Activated CD8-positive, alpha-beta T cell treated with anti-CD3 and anti-CD28 coated beads for 36 hours (primary cell): ENCODE measurements around the gene PRKN. TPM values are rescaled to one million over a fixed set of nuclear protein-coding genes. Genes with fewer than 3 reads are reported as not detected.

Experiments used
- ATAC-seq: fragments of 200-7000 bp; cut with Tn5 transposase; one replicate; pipeline ENCODE4 v1.10.0; 2021; ENCODE audit warnings: mild to moderate bottlenecking, moderate library complexity
- CTCF ChIA-PET: fragments of 350-600 bp; sonication (Branson Sonifier 250); formaldehyde crosslinking; loops from one replicate; lab custom pipeline; 2021; ENCODE audit warnings: antibody characterized with exemption; lab: Charles Lee
- POLR2A ChIA-PET: fragments of 350-600 bp; sonication (Branson Sonifier 250); formaldehyde crosslinking; loops from one replicate; lab custom pipeline; 2021; ENCODE audit warnings: antibody characterized with exemption; lab: Charles Lee
- DNase-seq: peaks from one replicate; pipeline ENCODE4 v3.0.0-alpha.2; 2020
- H3K27ac Mint-ChIP-seq: one replicate; pipeline ENCODE4 v1.8.0; 2021; ENCODE audit warnings: mild to moderate bottlenecking, mixed read lengths
- H3K27me3 Mint-ChIP-seq: one replicate; pipeline ENCODE4 v1.8.0; 2021; ENCODE audit warnings: mixed read lengths
- H3K36me3 Mint-ChIP-seq: one replicate; pipeline ENCODE4 v1.8.0; 2021; ENCODE audit warnings: low read depth, mixed read lengths
- H3K4me1 Mint-ChIP-seq: one replicate; pipeline ENCODE4 v1.8.0; 2021; ENCODE audit warnings: low read depth, mixed read lengths
- H3K4me3 Mint-ChIP-seq: one replicate; pipeline ENCODE4 v1.8.0; 2021; ENCODE audit warnings: mild to moderate bottlenecking, moderate library complexity, mixed read lengths
- H3K9me3 Mint-ChIP-seq: one replicate; pipeline ENCODE4 v1.8.0; 2021; ENCODE audit warnings: mixed read lengths
- intact Hi-C: fragments of 100-400 bp; cut with micrococcal nuclease; formaldehyde crosslinking; loops from one replicate; pipeline ENCODE4 v1.10.0; 2022
- total RNA-seq, 2 experiments: library from RNA; stranded (reverse); gene quantifications; one replicate each; pipeline ENCODE4 v1.2.3, GENCODE V29; 2021
- TF ChIP-seq, protein P1 (sequence below): fragments of 200-600 bp; IDR thresholded peaks from one replicate; pipeline ENCODE4 v1.8.0; 2022; ENCODE audit warnings: antibody characterized with exemption, mild to moderate bottlenecking

The PRKN gene
- total RNA-seq, 2 experiments from 2014 or later, result 1.2 to 1.4 TPM

GRCh38 chr6:161637658-161638057 lies 1089.9 kb downstream of the PRKN start:
- H3K9me3 Mint-ChIP-seq, result peaks cover 4% of the 10 kb centered on the region
- TF ChIP-seq, protein P1, sequence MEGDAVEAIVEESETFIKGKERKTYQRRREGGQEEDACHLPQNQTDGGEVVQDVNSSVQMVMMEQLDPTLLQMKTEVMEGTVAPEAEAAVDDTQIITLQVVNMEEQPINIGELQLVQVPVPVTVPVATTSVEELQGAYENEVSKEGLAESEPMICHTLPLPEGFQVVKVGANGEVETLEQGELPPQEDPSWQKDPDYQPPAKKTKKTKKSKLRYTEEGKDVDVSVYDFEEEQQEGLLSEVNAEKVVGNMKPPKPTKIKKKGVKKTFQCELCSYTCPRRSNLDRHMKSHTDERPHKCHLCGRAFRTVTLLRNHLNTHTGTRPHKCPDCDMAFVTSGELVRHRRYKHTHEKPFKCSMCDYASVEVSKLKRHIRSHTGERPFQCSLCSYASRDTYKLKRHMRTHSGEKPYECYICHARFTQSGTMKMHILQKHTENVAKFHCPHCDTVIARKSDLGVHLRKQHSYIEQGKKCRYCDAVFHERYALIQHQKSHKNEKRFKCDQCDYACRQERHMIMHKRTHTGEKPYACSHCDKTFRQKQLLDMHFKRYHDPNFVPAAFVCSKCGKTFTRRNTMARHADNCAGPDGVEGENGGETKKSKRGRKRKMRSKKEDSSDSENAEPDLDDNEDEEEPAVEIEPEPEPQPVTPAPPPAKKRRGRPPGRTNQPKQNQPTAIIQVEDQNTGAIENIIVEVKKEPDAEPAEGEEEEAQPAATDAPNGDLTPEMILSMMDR, result no peak
- H3K27me3 Mint-ChIP-seq, result no peaks in the 10 kb centered on the region
- intact Hi-C loops, result no loop called here
- no peak overlapping the region for H3K4me3 Mint-ChIP-seq
- no peaks in the 10 kb centered on the region for H3K36me3 Mint-ChIP-seq
- ChIA-PET POLR2A (no interaction called here), CTCF (no interaction called here)
- no peak for DNase-seq
- ATAC-seq, result no peak
- no peak overlapping the region for H3K27ac Mint-ChIP-seq
- no peaks in the 10 kb centered on the region for H3K4me1 Mint-ChIP-seq

DNA sequence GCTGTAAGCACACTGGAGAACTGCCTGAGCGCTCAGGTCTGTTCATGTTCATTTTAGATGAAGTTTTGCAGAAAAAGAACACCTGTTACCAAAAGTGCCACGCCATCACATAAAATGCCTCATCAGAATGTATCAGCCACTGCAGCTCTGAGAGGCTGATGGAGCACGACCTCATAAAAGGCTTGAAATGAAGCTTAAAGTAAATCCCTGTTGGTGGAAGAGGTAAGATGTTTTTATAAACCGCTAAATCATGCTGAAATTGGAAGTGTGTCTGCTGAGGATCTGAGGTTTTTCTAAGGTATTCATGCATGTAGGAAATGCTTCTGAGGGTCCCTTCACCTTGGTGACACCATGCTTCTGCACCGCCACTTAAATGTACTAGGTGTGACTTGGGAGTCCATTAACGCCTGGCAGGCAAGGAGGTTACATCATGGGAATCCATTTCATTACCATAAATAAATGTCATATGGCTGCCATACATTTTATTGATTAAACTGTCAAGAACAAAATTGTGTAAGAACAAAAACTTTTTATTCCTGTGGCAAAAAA lies 1090.6 kb downstream of the PRKN start:
- Mint-ChIP-seq H3K9me3 (peaks cover 6% of the 10 kb centered on the region), H3K27ac (no peak overlapping the region), H3K27me3 (no peaks in the 10 kb centered on the region), H3K4me1 (peaks cover 6% of the 10 kb centered on the region), H3K4me3 (no peak overlapping the region), H3K36me3 (no peaks in the 10 kb centered on the region)
- CTCF ChIA-PET, result no interaction called here
- intact Hi-C loops, result no loop called here
- POLR2A ChIA-PET, result interaction anchor here (0.6 kb wide), 1 partner anchor 12 kb away, joined by 3 read pairs; no protein-coding TSS in a partner anchor
- DNase-seq, result no peak
- ATAC-seq, result no peak
- TF ChIP-seq, protein P1, result no peak

DNA sequence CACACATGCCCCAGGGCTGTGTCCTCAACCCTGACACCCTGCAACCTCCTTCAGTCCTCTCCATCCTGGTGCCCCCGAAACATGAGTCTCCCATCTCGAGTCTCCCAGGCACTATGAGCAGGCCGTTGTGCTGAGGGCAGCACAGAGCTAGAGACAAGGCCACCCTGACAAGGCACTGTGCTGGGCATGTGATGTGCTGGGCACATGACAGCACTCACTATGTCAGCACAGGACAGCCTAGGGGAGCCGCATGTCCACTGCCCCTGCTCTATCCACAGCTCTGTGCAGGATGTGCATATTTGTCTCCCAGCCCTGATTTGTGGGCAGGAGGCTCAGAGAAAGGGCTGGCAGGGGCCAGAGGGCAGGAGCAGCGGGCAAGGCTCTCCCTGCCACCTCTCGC lies 1091.6 kb downstream of the PRKN start:
- intact Hi-C loops, result no loop called here

GRCh38 chr6:161634916-161635315 lies 1092.7 kb downstream of the PRKN start:
- Mint-ChIP-seq H3K4me1 (peaks cover 10% of the 10 kb centered on the region), H3K4me3 (no peak overlapping the region), H3K36me3 (no peaks in the 10 kb centered on the region), H3K27ac (no peak overlapping the region), H3K9me3 (peaks cover 6% of the 10 kb centered on the region), H3K27me3 (no peaks in the 10 kb centered on the region)
- TF ChIP-seq, protein P1, result no peak
- intact Hi-C loops, result no loop called here
- CTCF ChIA-PET, result no interaction called here
- POLR2A ChIA-PET, result interaction anchor here (0.7 kb wide), 1 partner anchor 240 kb away, joined by 4 read pairs; no protein-coding TSS in a partner anchor
- no peak for ATAC-seq
- DNase-seq, result no peak

More for the DNA sequence above, 1091.6 kb downstream of the PRKN start:
- ChIA-PET CTCF (no interaction called here), POLR2A (no interaction called here)
- no peak overlapping the region for H3K4me3 Mint-ChIP-seq
- DNase-seq (no peak), ATAC-seq (no peak)
- H3K36me3 Mint-ChIP-seq, result no peaks in the 10 kb centered on the region
- TF ChIP-seq, protein P1, result no peak
- H3K27ac Mint-ChIP-seq, result no peak overlapping the region
- peaks cover 10% of the 10 kb centered on the region for H3K4me1 Mint-ChIP-seq
- no peaks in the 10 kb centered on the region for H3K27me3 Mint-ChIP-seq
- peaks cover 6% of the 10 kb centered on the region for H3K9me3 Mint-ChIP-seq

DNA sequence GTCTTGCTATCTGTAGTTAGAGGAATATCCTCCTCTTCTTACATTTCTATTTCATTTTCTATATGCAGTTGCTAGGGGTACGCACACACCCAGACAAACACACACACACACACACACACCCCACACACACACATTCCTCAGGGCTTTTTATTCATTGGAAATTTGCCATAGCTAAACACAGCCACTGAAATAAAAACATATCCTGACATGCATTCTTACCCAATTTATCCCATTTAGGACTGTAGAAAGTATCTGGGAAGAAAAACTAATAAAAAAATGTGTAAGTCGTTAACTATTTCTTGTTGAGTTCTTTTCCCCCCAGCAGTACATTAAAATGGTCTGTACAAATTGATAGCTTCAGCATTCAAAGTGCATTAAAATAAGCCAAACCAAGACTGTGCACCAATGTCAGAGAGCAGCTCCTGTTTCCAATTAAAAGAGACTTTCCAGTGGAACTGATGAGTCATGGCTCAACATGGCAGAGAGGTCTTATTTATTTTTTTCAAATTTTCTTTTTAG lies 1095.8 kb downstream of the PRKN start:
- no peaks in the 10 kb centered on the region for H3K27me3 Mint-ChIP-seq
- H3K27ac Mint-ChIP-seq, result no peak overlapping the region
- intact Hi-C loops, result no loop called here
- H3K4me1 Mint-ChIP-seq, result peaks cover 10% of the 10 kb centered on the region
- no peak for DNase-seq
- no peak for ATAC-seq
- H3K9me3 Mint-ChIP-seq, result peaks cover 2% of the 10 kb centered on the region
- TF ChIP-seq, protein P1, result no peak
- no peaks in the 10 kb centered on the region for H3K36me3 Mint-ChIP-seq
- CTCF ChIA-PET, result no interaction called here
- POLR2A ChIA-PET, result no interaction called here
- H3K4me3 Mint-ChIP-seq, result no peak overlapping the region
